ENCODE measurements around the gene KCNJ8.

DNA sequence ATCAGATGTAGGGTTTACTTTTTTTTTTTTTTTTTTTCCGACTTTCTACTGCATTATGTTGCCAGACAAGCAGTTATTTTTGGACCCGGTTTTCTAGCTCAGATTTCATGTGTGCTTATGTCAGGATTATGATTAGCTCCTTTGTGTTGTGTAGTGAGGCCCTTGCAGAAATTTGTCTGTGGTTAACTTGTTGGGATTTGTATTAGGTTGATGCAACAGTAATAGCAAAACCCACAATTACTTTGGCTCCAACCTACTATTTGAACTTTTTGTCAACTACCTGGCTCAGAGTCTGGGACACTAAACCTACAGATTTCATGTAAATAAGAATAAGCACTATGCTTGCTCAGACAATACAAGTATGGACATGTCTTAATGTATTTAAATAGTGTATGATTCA is 44.1 kb upstream of the KCNJ8 start:
- TF ChIP-seq, protein P1, sequence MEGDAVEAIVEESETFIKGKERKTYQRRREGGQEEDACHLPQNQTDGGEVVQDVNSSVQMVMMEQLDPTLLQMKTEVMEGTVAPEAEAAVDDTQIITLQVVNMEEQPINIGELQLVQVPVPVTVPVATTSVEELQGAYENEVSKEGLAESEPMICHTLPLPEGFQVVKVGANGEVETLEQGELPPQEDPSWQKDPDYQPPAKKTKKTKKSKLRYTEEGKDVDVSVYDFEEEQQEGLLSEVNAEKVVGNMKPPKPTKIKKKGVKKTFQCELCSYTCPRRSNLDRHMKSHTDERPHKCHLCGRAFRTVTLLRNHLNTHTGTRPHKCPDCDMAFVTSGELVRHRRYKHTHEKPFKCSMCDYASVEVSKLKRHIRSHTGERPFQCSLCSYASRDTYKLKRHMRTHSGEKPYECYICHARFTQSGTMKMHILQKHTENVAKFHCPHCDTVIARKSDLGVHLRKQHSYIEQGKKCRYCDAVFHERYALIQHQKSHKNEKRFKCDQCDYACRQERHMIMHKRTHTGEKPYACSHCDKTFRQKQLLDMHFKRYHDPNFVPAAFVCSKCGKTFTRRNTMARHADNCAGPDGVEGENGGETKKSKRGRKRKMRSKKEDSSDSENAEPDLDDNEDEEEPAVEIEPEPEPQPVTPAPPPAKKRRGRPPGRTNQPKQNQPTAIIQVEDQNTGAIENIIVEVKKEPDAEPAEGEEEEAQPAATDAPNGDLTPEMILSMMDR (IDR thresholded peaks at IDR 0.05) = no peak
- TF ChIP-seq ESRRA (IDR thresholded peaks at IDR 0.05; ENCODE audit: borderline replicate concordance, low read length) (no peak), JUNB (IDR thresholded peaks at IDR 0.05) (no peak), POLR2A (IDR thresholded peaks at IDR 0.05; ENCODE audit: low read length) (no peak), TP53 (CRISPR knock-in tag; IDR thresholded peaks at IDR 0.05) (no peak), MAZ (IDR thresholded peaks at IDR 0.05; ENCODE audit: borderline replicate concordance, low read depth, low read length) (no peak)
- TF ChIP-seq, protein P2, sequence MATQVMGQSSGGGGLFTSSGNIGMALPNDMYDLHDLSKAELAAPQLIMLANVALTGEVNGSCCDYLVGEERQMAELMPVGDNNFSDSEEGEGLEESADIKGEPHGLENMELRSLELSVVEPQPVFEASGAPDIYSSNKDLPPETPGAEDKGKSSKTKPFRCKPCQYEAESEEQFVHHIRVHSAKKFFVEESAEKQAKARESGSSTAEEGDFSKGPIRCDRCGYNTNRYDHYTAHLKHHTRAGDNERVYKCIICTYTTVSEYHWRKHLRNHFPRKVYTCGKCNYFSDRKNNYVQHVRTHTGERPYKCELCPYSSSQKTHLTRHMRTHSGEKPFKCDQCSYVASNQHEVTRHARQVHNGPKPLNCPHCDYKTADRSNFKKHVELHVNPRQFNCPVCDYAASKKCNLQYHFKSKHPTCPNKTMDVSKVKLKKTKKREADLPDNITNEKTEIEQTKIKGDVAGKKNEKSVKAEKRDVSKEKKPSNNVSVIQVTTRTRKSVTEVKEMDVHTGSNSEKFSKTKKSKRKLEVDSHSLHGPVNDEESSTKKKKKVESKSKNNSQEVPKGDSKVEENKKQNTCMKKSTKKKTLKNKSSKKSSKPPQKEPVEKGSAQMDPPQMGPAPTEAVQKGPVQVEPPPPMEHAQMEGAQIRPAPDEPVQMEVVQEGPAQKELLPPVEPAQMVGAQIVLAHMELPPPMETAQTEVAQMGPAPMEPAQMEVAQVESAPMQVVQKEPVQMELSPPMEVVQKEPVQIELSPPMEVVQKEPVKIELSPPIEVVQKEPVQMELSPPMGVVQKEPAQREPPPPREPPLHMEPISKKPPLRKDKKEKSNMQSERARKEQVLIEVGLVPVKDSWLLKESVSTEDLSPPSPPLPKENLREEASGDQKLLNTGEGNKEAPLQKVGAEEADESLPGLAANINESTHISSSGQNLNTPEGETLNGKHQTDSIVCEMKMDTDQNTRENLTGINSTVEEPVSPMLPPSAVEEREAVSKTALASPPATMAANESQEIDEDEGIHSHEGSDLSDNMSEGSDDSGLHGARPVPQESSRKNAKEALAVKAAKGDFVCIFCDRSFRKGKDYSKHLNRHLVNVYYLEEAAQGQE (IDR thresholded peaks at IDR 0.05) = no peak

Measured in A549 (cell line).